Mammary epithelial cell (primary cell): Measurements from ENCODE around the gene NKD1.

Experiments used
- CTCF ChIP-seq, 2 donors: IDR thresholded peaks in 1 of 2; conservative IDR thresholded peaks in 1 of 2; 2 replicates each; pipeline ENCODE4 v1.5.1; 2011 to 2012; ENCODE audit warnings: inconsistent platforms in 2 of 2, low read length in 2 of 2, mild to moderate bottlenecking in 2 of 2, control low read depth in 1 of 2, low read depth in 1 of 2; ENCODE audit not compliant: insufficient read depth in 1 of 2; ENCODE audit errors: extremely low read depth in 1 of 2
- EZH2 ChIP-seq: IDR thresholded peaks from 2 replicates; pipeline ENCODE4 v1.6.1; 2012; ENCODE audit warnings: low read length, inconsistent platforms, borderline replicate concordance

- TF ChIP-seq EZH2: no peak
- TF ChIP-seq CTCF (conservative IDR thresholded peaks at IDR 0.05 in 1 of 2, IDR thresholded peaks at IDR 0.05 in 1 of 2; ENCODE audit: extremely low read depth in 1 of 2, insufficient read depth in 1 of 2, low read depth in 1 of 2, low read length in 2 of 2): no peak
These were observed 51.3 kb downstream of the NKD1 start for GRCh38 chr16:50599494-50599893.
